K562 (cell line): Measurements from ENCODE around the gene FN3KRP. TPM values are rescaled to one million over a fixed set of nuclear protein-coding genes. Genes with fewer than 3 reads are reported as not detected.

Source experiments
- ERF ChIP-seq: fragments of 450-650 bp; formaldehyde crosslinking; IDR thresholded peaks from 2 replicates; pipeline ENCODE4 v1.4.0; 2020; ENCODE audit warnings: mild to moderate bottlenecking, mixed read lengths
- ILK ChIP-seq: fragments of 450-650 bp; IDR thresholded peaks from 2 replicates; pipeline ENCODE4 v1.6.1; 2016; ENCODE audit warnings: missing genetic modification characterization, low read depth, mild to moderate bottlenecking, missing compliant biosample characterization, moderate library complexity, borderline replicate concordance
- MTA1 ChIP-seq: fragments of 450-650 bp; IDR thresholded peaks from 2 replicates; pipeline ENCODE4 v1.6.1; 2017; ENCODE audit warnings: borderline replicate concordance
- ZBTB34 ChIP-seq: fragments of 250-450 bp; sonication (Bioruptor Pico); IDR thresholded peaks from 2 replicates; pipeline ENCODE4 v1.8.0; 2021; ENCODE audit warnings: mild to moderate bottlenecking, moderate library complexity
- polyA plus RNA-seq, 8 experiments: library from polyadenylated mRNA; depleted of rRNA in 4 of 8; stranded (reverse) in 5 of 8; unstranded in 3 of 8; fragments of >200 nt; fragmentation: Nextera tagmentation in 2 of 8; fragmentation: Illumina TruSeq in 1 of 8; extraction: Ambion mirVana in 2 of 8; extraction: Trizol in 1 of 8; gene quantifications; 2 replicates each; pipeline versions ENCODE4 v1.2.1 to v1.2.3, GENCODE V29; 2011 to 2014; ENCODE audit warnings: inconsistent platforms in 1 of 8, missing spikeins in 1 of 8
- total RNA-seq, 7 experiments: library from RNA; depleted of rRNA in 6 of 7; stranded (reverse); fragments of >200 nt in 6 of 7; fragmentation: Illumina TruSeq in 2 of 7; extraction: Trizol in 2 of 7; gene quantifications; 2 replicates each; pipeline versions ENCODE4 v1.2.1 to v1.2.3, GENCODE V29; 2011 to 2021; ENCODE audit warnings: low replicate concordance in 1 of 7
- TF ChIP-seq, protein P1 (sequence below): fragments of 250-450 bp; sonication (Bioruptor Pico); IDR thresholded peaks from 2 replicates; pipeline ENCODE4 v1.9.0; 2021; ENCODE audit warnings: mild to moderate bottlenecking
- TF ChIP-seq, protein P2 (sequence below): fragments of 450-650 bp; formaldehyde crosslinking; IDR thresholded peaks from 2 replicates; pipeline ENCODE4 v1.4.0; 2020; ENCODE audit warnings: mild to moderate bottlenecking, moderate library complexity

Gene FN3KRP
- total and polyA plus RNA-seq, 9 of the 15 experiments (the other 6 are each of a cell fraction or from before 2014, with no cell fraction given): 2.0 to 32.1 (median 24.9) TPM

- TF ChIP-seq, protein P1, sequence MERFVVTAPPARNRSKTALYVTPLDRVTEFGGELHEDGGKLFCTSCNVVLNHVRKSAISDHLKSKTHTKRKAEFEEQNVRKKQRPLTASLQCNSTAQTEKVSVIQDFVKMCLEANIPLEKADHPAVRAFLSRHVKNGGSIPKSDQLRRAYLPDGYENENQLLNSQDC (CRISPR knock-in tag): no peak
- TF ChIP-seq, protein P2, sequence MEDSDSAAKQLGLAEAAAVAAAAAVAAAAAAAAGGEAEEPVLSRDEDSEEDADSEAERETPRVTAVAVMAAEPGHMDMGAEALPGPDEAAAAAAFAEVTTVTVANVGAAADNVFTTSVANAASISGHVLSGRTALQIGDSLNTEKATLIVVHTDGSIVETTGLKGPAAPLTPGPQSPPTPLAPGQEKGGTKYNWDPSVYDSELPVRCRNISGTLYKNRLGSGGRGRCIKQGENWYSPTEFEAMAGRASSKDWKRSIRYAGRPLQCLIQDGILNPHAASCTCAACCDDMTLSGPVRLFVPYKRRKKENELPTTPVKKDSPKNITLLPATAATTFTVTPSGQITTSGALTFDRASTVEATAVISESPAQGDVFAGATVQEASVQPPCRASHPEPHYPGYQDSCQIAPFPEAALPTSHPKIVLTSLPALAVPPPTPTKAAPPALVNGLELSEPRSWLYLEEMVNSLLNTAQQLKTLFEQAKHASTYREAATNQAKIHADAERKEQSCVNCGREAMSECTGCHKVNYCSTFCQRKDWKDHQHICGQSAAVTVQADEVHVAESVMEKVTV (CRISPR knock-in tag): no peak
- TF ChIP-seq ERF (CRISPR knock-in tag) (no peak), ILK (tag) (no peak), MTA1 (no peak), ZBTB34 (CRISPR knock-in tag) (no peak)
- TF ChIP-seq, all 486 proteins: peak for 15
Measured at GRCh38 chr17:82751171-82751570, 34.7 kb downstream of the FN3KRP start (continued).
